ENCODE results near the gene RYR2.
A peak's percentile ranks its signal among the peaks of the same experiment; 100 is the strongest.

Gene RYR2

DNA sequence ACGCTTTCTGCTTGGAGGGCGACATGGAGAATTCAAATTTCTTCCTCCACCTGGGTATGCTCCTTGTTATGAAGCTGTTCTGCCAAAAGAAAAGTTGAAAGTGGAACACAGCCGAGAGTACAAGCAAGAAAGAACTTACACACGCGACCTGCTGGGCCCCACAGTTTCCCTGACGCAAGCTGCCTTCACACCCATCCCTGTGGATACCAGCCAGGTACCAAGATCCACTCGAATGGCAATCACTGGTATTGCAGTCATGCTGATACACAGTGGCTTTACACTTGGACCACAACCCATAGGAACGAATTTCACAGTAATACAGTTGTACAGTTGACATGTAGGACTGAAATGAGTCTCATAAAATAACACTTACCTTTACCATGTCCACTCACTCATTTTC is 461.3 kb downstream of the RYR2 start:
- in situ Hi-C loops (cut with MboI; ENCODE audit: low sequenced_read_pairs, unreplicated experiment) = no loop called here
- TF ChIP-seq, protein P1, sequence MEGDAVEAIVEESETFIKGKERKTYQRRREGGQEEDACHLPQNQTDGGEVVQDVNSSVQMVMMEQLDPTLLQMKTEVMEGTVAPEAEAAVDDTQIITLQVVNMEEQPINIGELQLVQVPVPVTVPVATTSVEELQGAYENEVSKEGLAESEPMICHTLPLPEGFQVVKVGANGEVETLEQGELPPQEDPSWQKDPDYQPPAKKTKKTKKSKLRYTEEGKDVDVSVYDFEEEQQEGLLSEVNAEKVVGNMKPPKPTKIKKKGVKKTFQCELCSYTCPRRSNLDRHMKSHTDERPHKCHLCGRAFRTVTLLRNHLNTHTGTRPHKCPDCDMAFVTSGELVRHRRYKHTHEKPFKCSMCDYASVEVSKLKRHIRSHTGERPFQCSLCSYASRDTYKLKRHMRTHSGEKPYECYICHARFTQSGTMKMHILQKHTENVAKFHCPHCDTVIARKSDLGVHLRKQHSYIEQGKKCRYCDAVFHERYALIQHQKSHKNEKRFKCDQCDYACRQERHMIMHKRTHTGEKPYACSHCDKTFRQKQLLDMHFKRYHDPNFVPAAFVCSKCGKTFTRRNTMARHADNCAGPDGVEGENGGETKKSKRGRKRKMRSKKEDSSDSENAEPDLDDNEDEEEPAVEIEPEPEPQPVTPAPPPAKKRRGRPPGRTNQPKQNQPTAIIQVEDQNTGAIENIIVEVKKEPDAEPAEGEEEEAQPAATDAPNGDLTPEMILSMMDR (IDR thresholded peaks at IDR 0.05; ENCODE audit: borderline replicate concordance, control extremely low read depth, extremely low read depth, insufficient read depth, missing control alignments) = no peak
- no peak for DNase-seq (ENCODE audit: low spot score)

DNA sequence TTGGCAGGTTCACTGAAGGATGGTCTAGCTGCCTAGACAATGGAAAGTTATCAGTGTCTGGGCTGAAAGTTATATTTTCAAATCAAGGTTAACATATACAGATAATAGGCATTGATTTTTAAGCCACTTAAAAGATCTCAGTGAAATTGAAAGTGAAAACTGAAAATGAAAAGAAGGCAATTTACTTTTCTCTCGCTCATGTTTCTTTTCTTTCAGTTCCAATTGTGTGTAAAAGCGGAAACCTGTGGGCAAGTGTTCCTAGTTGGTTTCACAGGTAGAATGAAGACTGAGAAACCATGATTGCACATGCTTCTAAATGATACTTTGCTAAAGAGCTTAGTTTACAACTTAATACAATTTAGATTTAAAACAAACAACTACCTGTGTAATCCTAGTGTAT is 465.0 kb downstream of the RYR2 start:
- peak; percentile 41 for DNase-seq (ENCODE audit: low spot score)
- in situ Hi-C loops (cut with MboI; ENCODE audit: low sequenced_read_pairs, unreplicated experiment) = no loop called here
- TF ChIP-seq, protein P1 (IDR thresholded peaks at IDR 0.05; ENCODE audit: borderline replicate concordance, control extremely low read depth, extremely low read depth, insufficient read depth, missing control alignments) = no peak

DNA sequence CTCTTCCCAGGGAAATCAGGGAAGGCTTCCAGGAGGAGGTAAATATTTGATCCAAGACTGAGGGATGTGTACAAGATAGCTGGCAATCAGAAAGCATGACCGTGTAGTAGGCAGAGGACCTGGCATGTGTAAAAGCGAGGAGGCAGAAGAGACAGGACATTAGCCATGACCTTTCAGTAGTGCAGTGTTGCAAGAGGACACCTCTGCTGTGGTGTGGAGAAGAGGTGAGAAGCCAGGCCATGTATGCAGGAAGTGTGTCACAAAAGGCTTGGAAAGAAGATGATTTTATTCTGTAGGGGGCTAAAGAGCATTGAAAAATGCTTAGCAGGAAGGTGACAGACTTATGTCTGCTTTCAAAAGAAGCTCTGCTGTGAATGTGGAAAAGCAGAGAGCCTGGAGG is 467.8 kb downstream of the RYR2 start:
- TF ChIP-seq, protein P1 (IDR thresholded peaks at IDR 0.05; ENCODE audit: borderline replicate concordance, control extremely low read depth, extremely low read depth, insufficient read depth, missing control alignments) = no peak
- no peak for DNase-seq (ENCODE audit: low spot score)
- in situ Hi-C loops (cut with MboI; ENCODE audit: low sequenced_read_pairs, unreplicated experiment) = no loop called here

DNA sequence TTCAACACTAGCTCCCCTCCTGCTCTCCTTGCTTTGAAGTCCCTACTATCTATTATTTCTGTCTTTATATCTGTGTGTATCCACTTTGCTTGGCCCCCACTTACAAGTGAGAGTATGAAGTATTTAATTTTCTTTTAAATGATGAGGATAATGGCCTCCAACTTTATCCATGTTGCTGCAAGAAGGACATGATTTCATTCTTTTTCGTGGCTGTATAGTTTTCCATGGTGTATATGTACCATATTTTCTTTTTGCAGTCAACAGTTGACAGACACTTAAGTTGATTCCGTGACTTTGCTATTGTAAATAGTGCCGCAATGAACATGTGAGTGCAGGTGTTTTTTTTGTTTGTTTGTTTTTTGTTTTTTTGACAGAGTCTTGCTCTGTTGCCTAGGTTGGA is 483.1 kb downstream of the RYR2 start:
- in situ Hi-C loops (cut with MboI; ENCODE audit: low sequenced_read_pairs, unreplicated experiment) = no loop called here

DNA sequence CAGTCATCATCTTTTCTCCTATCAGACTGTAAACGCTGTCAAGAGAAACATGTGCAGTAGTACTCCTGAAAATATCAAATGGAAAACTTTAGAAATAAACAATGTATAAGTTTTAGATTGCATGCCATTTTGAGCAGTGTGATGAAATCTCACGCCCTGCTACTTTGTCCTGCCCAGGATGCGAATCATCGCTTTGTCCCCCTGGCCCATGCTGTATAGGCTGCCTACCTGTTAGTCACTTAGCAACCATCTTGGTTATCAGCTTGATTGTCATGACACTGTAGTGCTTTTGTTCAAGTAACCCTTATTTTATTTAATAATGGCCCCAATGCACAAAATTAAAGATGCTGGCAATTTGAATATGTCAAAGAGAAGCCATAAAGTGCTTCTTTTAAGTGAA is 485.8 kb downstream of the RYR2 start:
- in situ Hi-C loops (cut with MboI; ENCODE audit: low sequenced_read_pairs, unreplicated experiment) = no loop called here
- TF ChIP-seq, protein P1 (IDR thresholded peaks at IDR 0.05; ENCODE audit: borderline replicate concordance, control extremely low read depth, extremely low read depth, insufficient read depth, missing control alignments) = no peak
- no peak for DNase-seq (ENCODE audit: low spot score)

More for the DNA sequence above, 483.1 kb downstream of the RYR2 start:
- TF ChIP-seq, protein P1 (IDR thresholded peaks at IDR 0.05; ENCODE audit: borderline replicate concordance, control extremely low read depth, extremely low read depth, insufficient read depth, missing control alignments) = no peak
- no peak for DNase-seq (ENCODE audit: low spot score)

DNA sequence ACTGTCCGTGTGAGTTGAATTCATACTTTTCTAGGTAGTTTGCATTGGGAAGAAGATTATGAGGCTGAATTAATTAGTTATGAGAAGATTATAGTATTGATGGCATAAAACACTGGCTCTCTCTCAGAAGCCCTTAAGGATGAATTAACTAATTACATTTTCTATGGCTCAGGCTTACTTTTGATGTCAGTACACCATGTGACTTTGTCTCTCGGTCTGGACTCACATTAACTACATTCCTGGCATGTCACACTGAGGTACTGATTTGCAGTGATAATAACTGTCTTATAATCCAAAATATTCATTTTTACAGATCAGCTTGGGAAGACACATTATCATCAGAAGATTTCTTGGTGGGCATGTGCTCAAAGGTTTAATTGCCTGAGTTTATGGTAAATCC is 486.6 kb downstream of the RYR2 start:
- in situ Hi-C loops (cut with MboI; ENCODE audit: low sequenced_read_pairs, unreplicated experiment) = no loop called here
- DNase-seq (ENCODE audit: low spot score) = no peak
- TF ChIP-seq, protein P1 (IDR thresholded peaks at IDR 0.05; ENCODE audit: borderline replicate concordance, control extremely low read depth, extremely low read depth, insufficient read depth, missing control alignments) = no peak

DNA sequence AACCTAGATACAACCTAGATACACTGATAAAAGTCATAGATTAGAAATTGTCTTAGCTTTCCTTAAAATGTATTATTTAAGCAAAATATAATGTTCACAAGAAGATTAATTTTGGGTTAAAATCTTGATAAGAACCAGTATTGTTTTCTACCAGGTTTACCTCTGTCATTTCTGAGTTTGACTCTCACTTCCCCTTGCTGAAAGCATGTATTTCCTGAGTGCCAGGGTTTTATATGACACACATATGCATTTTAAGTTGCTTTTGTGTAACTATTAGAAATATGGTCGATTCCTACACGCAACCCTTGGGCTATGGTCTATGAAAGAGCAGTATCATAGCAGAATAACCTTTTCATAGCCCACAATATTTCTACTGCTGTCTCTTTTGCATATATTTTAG is 497.1 kb downstream of the RYR2 start:
- in situ Hi-C loops (cut with MboI; ENCODE audit: low sequenced_read_pairs, unreplicated experiment) = no loop called here
- DNase-seq (ENCODE audit: low spot score) = no peak
- TF ChIP-seq, protein P1 (IDR thresholded peaks at IDR 0.05; ENCODE audit: borderline replicate concordance, control extremely low read depth, extremely low read depth, insufficient read depth, missing control alignments) = no peak
